Measurements from ENCODE around the gene SLC35F1.
"Not testable (repeated sequence)": the region's sequence is repeated elsewhere in the genome, so short reads cannot be mapped to it uniquely, and the experiment has no call there.

The SLC35F1 gene

DNA sequence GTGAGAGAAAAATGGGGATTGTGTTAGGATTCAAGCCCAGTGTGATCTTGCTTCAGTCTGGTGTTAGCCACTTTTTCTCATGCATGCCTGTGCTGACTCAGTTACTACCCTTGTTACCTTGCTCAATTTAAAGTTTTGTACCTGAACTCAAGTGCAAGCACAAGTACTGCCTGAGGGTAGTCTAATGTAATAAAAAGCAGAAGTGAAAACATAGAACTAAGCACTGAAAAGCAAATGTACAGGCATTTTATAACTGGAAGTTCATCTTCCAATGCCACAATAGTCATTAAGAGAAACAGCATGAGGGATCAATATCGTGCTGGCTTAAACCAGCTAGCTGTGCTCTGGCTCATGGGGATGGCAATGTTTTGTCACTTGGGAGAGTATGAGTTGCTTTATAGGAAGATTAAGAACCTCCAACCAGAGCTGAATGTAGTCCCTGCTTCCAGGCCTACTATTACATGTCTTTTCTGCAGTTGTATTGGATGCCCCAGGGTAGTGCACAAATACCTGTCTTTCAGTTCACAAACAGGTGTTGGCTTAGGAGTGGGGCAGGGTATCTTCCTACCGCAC, 48.7 kb downstream of the SLC35F1 start:
- TF ChIP-seq, protein P1, sequence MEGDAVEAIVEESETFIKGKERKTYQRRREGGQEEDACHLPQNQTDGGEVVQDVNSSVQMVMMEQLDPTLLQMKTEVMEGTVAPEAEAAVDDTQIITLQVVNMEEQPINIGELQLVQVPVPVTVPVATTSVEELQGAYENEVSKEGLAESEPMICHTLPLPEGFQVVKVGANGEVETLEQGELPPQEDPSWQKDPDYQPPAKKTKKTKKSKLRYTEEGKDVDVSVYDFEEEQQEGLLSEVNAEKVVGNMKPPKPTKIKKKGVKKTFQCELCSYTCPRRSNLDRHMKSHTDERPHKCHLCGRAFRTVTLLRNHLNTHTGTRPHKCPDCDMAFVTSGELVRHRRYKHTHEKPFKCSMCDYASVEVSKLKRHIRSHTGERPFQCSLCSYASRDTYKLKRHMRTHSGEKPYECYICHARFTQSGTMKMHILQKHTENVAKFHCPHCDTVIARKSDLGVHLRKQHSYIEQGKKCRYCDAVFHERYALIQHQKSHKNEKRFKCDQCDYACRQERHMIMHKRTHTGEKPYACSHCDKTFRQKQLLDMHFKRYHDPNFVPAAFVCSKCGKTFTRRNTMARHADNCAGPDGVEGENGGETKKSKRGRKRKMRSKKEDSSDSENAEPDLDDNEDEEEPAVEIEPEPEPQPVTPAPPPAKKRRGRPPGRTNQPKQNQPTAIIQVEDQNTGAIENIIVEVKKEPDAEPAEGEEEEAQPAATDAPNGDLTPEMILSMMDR (IDR thresholded peaks at IDR 0.05; ENCODE audit: control insufficient read depth, insufficient read depth, low read depth, low read length, missing control alignments) = no peak
- DNase-seq (ENCODE audit: low read depth) = no peak
- H3K4me3 ChIP-seq (ENCODE audit: control insufficient read depth, low read depth, low read length) = no peak overlapping the region

DNA sequence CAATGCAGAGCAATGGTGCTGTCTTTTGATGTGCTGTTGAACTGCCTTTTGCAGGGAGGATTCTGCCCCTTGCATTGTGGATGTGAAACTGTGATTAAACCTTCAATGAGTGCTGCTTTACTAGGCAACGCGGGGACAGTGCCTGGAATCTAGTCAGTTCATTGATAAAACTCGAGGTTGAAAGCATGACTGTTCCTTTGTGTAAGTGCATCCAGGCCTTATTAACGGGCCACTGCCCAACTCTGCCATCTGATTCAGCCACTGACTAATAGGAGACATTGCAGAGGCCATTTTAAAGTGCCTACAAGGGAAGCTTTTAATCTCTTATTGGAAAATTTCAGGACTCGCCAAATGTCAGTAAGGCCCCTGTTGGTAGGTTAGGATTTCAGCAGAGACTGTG, 49.3 kb downstream of the SLC35F1 start:
- no peak for DNase-seq (ENCODE audit: low read depth)
- TF ChIP-seq, protein P1 (IDR thresholded peaks at IDR 0.05; ENCODE audit: control insufficient read depth, insufficient read depth, low read depth, low read length, missing control alignments) = no peak
- H3K4me3 ChIP-seq (ENCODE audit: control insufficient read depth, low read depth, low read length) = no peak overlapping the region

DNA sequence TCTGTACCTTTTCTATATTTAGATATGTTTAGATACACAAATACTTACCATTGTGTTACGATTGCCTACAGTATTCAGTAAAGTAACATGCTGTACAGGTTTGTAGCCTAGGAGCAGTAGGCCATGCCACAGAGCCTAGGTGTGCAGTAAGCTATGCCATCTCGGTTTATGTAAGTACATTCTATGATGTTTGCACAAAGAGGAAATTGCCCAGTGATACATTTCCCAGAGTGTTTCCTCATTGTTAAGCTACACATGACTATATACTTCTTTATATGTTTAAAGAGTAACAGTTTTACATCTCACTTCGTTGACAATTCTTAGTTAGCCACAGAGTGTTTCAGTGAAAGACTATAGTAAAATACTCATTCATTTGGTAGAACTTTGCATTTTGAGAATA, 51.5 kb downstream of the SLC35F1 start:
- H3K4me3 ChIP-seq (ENCODE audit: control insufficient read depth, low read depth, low read length) = no peak overlapping the region
- no peak for DNase-seq (ENCODE audit: low read depth)
- TF ChIP-seq, protein P1 (IDR thresholded peaks at IDR 0.05; ENCODE audit: control insufficient read depth, insufficient read depth, low read depth, low read length, missing control alignments) = no peak

DNA sequence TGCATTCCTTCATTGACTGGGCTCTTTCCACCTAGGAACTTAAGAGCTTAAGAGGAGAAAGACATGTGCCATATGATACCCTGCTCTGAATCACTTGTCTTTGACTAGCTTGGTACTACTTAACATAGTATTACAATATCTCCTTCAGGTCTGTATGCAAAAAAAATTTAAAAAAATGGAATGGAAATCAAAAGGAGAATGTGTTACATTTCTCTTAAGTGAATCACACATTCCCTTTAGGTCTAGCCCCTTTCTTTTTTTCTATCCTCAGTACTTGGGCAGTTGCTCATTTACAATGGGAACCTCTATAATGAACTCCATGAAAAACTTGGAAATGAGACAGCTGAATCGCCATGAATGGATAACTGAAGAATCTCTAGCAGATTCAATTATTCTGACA, 53.8 kb downstream of the SLC35F1 start:
- TF ChIP-seq, protein P1 (IDR thresholded peaks at IDR 0.05; ENCODE audit: control insufficient read depth, insufficient read depth, low read depth, low read length, missing control alignments) = no peak

DNA sequence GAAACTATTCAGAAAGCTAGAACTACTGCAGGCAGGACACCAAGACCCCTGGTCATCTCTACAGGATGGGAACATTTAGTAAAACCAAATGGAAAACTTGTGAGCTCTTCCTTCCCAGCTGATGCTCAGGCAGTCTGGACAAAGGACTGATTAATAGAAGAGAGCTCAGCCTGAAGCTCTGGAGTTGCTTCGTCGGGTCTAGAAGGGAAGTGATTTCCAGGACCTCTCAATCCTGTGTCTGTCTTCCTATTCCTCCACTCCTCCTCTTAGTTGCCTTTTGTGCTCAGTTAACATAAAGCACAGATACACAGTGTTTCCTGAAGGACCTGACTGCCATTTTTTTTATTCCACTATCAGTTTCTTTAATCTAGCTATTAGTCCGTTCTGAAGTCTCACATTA, 54.2 kb downstream of the SLC35F1 start:
- H3K4me3 ChIP-seq (ENCODE audit: control insufficient read depth, low read depth, low read length) = no peak overlapping the region
- TF ChIP-seq, protein P1 (IDR thresholded peaks at IDR 0.05; ENCODE audit: control insufficient read depth, insufficient read depth, low read depth, low read length, missing control alignments) = no peak
- no peak for DNase-seq (ENCODE audit: low read depth)

More for the DNA sequence above, 53.8 kb downstream of the SLC35F1 start:
- DNase-seq (ENCODE audit: low read depth) = no peak
- no peak overlapping the region for H3K4me3 ChIP-seq (ENCODE audit: control insufficient read depth, low read depth, low read length)

DNA sequence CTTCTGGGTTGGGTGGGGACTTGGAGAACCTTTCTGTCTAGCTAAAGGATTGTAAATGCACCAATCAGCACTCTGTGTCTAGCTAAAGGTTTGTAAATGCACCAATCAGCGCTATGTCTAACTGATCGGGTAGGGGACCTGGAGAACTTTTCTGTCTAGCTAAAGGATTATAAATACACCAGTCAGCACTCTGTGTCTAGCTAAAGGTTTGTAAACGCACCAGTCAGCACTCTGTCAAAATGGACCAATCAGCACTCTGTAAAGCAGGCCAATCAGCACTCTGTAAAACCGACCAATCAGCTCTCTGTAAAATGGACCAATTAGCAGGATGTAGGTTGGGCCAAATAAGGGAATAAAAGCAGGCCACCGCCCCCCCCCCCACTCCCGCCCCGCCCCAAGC, 58.7 kb downstream of the SLC35F1 start:
- H3K4me3 ChIP-seq (ENCODE audit: control insufficient read depth, low read depth, low read length) = not testable (repeated sequence)

DNA sequence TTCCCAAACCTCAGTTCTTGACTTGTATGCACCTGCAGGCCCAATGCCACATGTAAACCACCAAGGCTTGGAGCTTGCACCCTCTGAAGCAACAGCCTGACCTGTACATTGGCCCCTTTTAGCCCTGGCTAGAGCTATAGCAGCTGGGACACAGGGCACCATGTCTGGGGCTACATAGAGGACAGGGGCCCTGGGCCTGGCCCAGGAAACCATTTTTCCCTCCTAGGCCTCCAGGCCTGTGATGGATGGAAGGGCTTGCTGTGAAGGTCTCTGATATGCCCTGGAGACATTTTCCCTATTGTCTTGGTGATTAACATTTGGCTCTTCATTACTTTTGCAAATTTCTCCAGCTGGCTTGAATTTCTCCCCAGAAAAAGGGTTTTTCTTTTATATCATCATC, 64.6 kb downstream of the SLC35F1 start:
- TF ChIP-seq, protein P1 (IDR thresholded peaks at IDR 0.05; ENCODE audit: control insufficient read depth, insufficient read depth, low read depth, low read length, missing control alignments) = no peak
- H3K4me3 ChIP-seq (ENCODE audit: control insufficient read depth, low read depth, low read length) = no peak overlapping the region
- DNase-seq (ENCODE audit: low read depth) = no peak

More for the DNA sequence above, 58.7 kb downstream of the SLC35F1 start:
- not testable (repeated sequence) for DNase-seq (ENCODE audit: low read depth)
